Neural cell (in vitro differentiated cells): ENCODE measurements around the gene ARHGAP35. TPM values are rescaled to one million over a fixed set of nuclear protein-coding genes. Genes with fewer than 3 reads are reported as not detected.

Experiments used
- H2AFZ ChIP-seq: fragments of 200-600, 300-800 bp; sonication (generic), shearing (Covaris generic); 2 replicates; pipeline ENCODE4 v1.6.0; 2014; ENCODE audit warnings: low read depth, mild to moderate bottlenecking, antibody characterized with exemption, low read length, moderate library complexity
- H3F3A ChIP-seq: fragments of 200-600 bp; shearing (Covaris generic); 2 replicates; pipeline ENCODE4 v1.6.1; 2016; ENCODE audit warnings: mild to moderate bottlenecking, moderate library complexity, mixed read lengths, antibody characterized with exemption, low read length; ENCODE audit not compliant: insufficient read depth, poor library complexity, severe bottlenecking
- H3K27ac ChIP-seq: fragments of 200-600, 300-800 bp; sonication (generic), shearing (Covaris generic); 2 replicates; pipeline ENCODE4 v1.5.1; 2014; ENCODE audit warnings: mild to moderate bottlenecking, low read length, moderate library complexity
- H3K27me3 ChIP-seq: fragments of 300-800, 200-600 bp; sonication (generic), shearing (Covaris generic); 2 replicates; pipeline ENCODE4 v1.6.0; 2014; ENCODE audit warnings: mild to moderate bottlenecking, low read depth, low read length, moderate library complexity; ENCODE audit not compliant: insufficient read depth
- H3K36me3 ChIP-seq: fragments of 300-800, 200-600 bp; sonication (generic), shearing (Covaris generic); 2 replicates; pipeline ENCODE4 v1.5.1; 2014; ENCODE audit warnings: mild to moderate bottlenecking, antibody characterized with exemption, low read length, moderate library complexity; ENCODE audit not compliant: insufficient read depth
- H3K4me2 ChIP-seq: fragments of 300-800, 200-600 bp; sonication (generic), shearing (Covaris generic); 2 replicates; pipeline ENCODE4 v1.6.0; 2014; ENCODE audit warnings: mild to moderate bottlenecking, low read length
- H3K4me3 ChIP-seq: fragments of 300-800, 200-600 bp; sonication (generic), shearing (Covaris generic); 2 replicates; pipeline ENCODE4 v1.5.1; 2014; ENCODE audit warnings: mild to moderate bottlenecking, low read length, moderate library complexity
- H3K79me2 ChIP-seq: fragments of 200-600 bp; shearing (Covaris generic); replicated peaks from 2 replicates; pipeline ENCODE4 v1.6.0; 2014; ENCODE audit warnings: mild to moderate bottlenecking, low read length, moderate library complexity; ENCODE audit not compliant: insufficient read depth
- H3K9ac ChIP-seq: fragments of 300-800, 200-600 bp; sonication (generic), shearing (Covaris generic); 2 replicates; pipeline ENCODE4 v1.6.1; 2016; ENCODE audit warnings: mild to moderate bottlenecking, low read length, mixed read lengths
- H3K9me2 ChIP-seq: fragments of 200-600 bp; shearing (Covaris generic); 2 replicates; pipeline ENCODE4 v1.6.1; 2016; ENCODE audit warnings: mild to moderate bottlenecking, low read length, mixed read lengths; ENCODE audit not compliant: insufficient read depth
- H3K9me3 ChIP-seq: fragments of 200-600, 300-800 bp; sonication (generic), shearing (Covaris generic); 2 replicates; pipeline ENCODE4 v1.6.1; 2016; ENCODE audit warnings: mild to moderate bottlenecking, mixed run types, low read length, moderate library complexity, mixed read lengths
- H4K20me1 ChIP-seq: fragments of 200-600 bp; shearing (Covaris generic); 2 replicates; pipeline ENCODE4 v1.6.1; 2016; ENCODE audit warnings: mild to moderate bottlenecking, mixed run types; ENCODE audit not compliant: insufficient read depth
- CTCF ChIP-seq: fragments of 450-650 bp; IDR thresholded peaks from 2 replicates; pipeline ENCODE4 v1.5.1; 2014; ENCODE audit warnings: antibody characterized with exemption, mild to moderate bottlenecking, moderate library complexity; ENCODE audit not compliant: poor library complexity, severe bottlenecking
- EP300 ChIP-seq: fragments of 450-650 bp; conservative IDR thresholded peaks from 2 replicates; pipeline ENCODE4 v1.6.1; 2014; ENCODE audit warnings: antibody characterized with exemption, mild to moderate bottlenecking, moderate library complexity; ENCODE audit not compliant: poor library complexity, severe bottlenecking
- EZH2 ChIP-seq: fragments of 200-600, 300-800 bp; shearing (Covaris generic), sonication (generic); IDR thresholded peaks from 2 replicates; pipeline ENCODE4 v1.6.1; 2014; ENCODE audit warnings: antibody characterized with exemption, low read length, borderline replicate concordance, mild to moderate bottlenecking; ENCODE audit not compliant: insufficient read depth, poor library complexity, severe bottlenecking
- MXI1 ChIP-seq: fragments of 450-650 bp; conservative IDR thresholded peaks from 2 replicates; pipeline ENCODE4 v1.6.1; 2014; ENCODE audit warnings: antibody characterized with exemption, mild to moderate bottlenecking; ENCODE audit not compliant: poor library complexity, severe bottlenecking
- POLR2AphosphoS5 ChIP-seq: IDR thresholded peaks from 2 replicates; pipeline ENCODE4 v1.6.1; 2012
- RAD21 ChIP-seq: fragments of 450-650 bp; conservative IDR thresholded peaks from 2 replicates; pipeline ENCODE4 v1.6.1; 2014; ENCODE audit warnings: antibody characterized with exemption, mild to moderate bottlenecking, moderate library complexity
- REST ChIP-seq: IDR thresholded peaks from 2 replicates; pipeline ENCODE4 v1.6.1; 2012; ENCODE audit warnings: borderline replicate concordance
- SMC3 ChIP-seq: fragments of 450-650 bp; conservative IDR thresholded peaks from 2 replicates; pipeline ENCODE4 v1.6.1; 2014; ENCODE audit warnings: antibody characterized with exemption, mild to moderate bottlenecking, moderate library complexity; ENCODE audit not compliant: poor library complexity
- TAF1 ChIP-seq: IDR thresholded peaks from 2 replicates; pipeline ENCODE4 v1.6.1; 2012; ENCODE audit warnings: low read depth
- polyA plus RNA-seq: library from polyadenylated mRNA; depleted of rRNA; stranded (reverse); fragments of >200 nt; gene quantifications from 2 replicates; pipeline ENCODE4 v1.2.3, GENCODE V29; 2014

ARHGAP35 gene
- polyA plus RNA-seq, 1 donor from 2014 or later = 29.5 TPM

GRCh38 chr19:46896076-46896794 lies 35.4 kb downstream of the ARHGAP35 start:
- H3K36me3 ChIP-seq = no peaks in the 10 kb centered on the region
- no peak for TF ChIP-seq EZH2
- TF ChIP-seq EP300 = no peak
- no peak for TF ChIP-seq REST
- no peak for TF ChIP-seq POLR2AphosphoS5
- TF ChIP-seq RAD21 = no peak
- TF ChIP-seq TAF1 = no peak
- no peak for TF ChIP-seq CTCF
- TF ChIP-seq MXI1 = no peak
- no peak for TF ChIP-seq SMC3
- H3F3A ChIP-seq = no peaks in the 10 kb centered on the region
- peaks cover 4% of the 10 kb centered on the region for H4K20me1 ChIP-seq
- H3K27ac ChIP-seq = no peak overlapping the region
- H3K9me3 ChIP-seq = no peaks in the 10 kb centered on the region
- no peak overlapping the region for H3K4me3 ChIP-seq
- no peak overlapping the region for H3K4me2 ChIP-seq
- H3K9ac ChIP-seq = no peak overlapping the region
- H3K79me2 ChIP-seq = peaks cover 75% of the 10 kb centered on the region
- no peak overlapping the region for H2AFZ ChIP-seq
- H3K27me3 ChIP-seq = no peaks in the 10 kb centered on the region
- no peaks in the 10 kb centered on the region for H3K9me2 ChIP-seq

GRCh38 chr19:46898731-46899130 lies 37.9 kb downstream of the ARHGAP35 start:
- H4K20me1 ChIP-seq = peaks cover 8% of the 10 kb centered on the region
- H3K27ac ChIP-seq = no peak overlapping the region
- H3F3A ChIP-seq = no peaks in the 10 kb centered on the region
- H3K4me2 ChIP-seq = no peak overlapping the region
- H3K9me2 ChIP-seq = no peaks in the 10 kb centered on the region
- no peaks in the 10 kb centered on the region for H3K27me3 ChIP-seq
- H3K79me2 ChIP-seq = peaks cover 76% of the 10 kb centered on the region
- no peaks in the 10 kb centered on the region for H3K36me3 ChIP-seq
- H2AFZ ChIP-seq = no peak overlapping the region
- H3K9ac ChIP-seq = no peak overlapping the region
- no peak overlapping the region for H3K4me3 ChIP-seq
- TF ChIP-seq RAD21 = no peak
- TF ChIP-seq EP300 = no peak
- no peak for TF ChIP-seq POLR2AphosphoS5
- TF ChIP-seq TAF1 = no peak
- no peak for TF ChIP-seq EZH2
- no peaks in the 10 kb centered on the region for H3K9me3 ChIP-seq
